Esophagus squamous epithelium (tissue), 5 donors: ENCODE data around the gene CPA5. TPM values are rescaled to one million over a fixed set of nuclear protein-coding genes. Genes with fewer than 3 reads are reported as not detected.

Experiments used
- DNase-seq: peaks from one replicate; lab custom pipeline; 2025; lab: John Stamatoyannopoulos, UW
- H3K27ac ChIP-seq, 4 donors: fragments of 200-600 bp; sonication (generic); one replicate each; pipeline ENCODE4 v1.5.1; 2016 to 2019; ENCODE audit warnings: mild to moderate bottlenecking in 1 of 4
- H3K27me3 ChIP-seq, 4 donors: fragments of 200-600 bp; sonication (generic); 1 replicate in 3 of 4; 2 replicates in 1 of 4; pipeline versions ENCODE4 v1.5.1 to v1.6.0; 2017 to 2021; ENCODE audit warnings: antibody characterized with exemption in 1 of 4
- H3K36me3 ChIP-seq, 3 donors: fragments of 200-600 bp; sonication (generic); one replicate each; pipeline ENCODE4 v1.5.1; 2016 to 2019
- H3K4me1 ChIP-seq, 3 donors: fragments of 200-600 bp; sonication (generic); one replicate each; pipeline ENCODE4 v1.5.1; 2017 to 2019
- H3K4me3 ChIP-seq, 4 donors: fragments of 200-600 bp; sonication (generic); 1 replicate in 3 of 4; 2 replicates in 1 of 4; pipeline ENCODE4 v1.5.1; 2016 to 2019; ENCODE audit warnings: mild to moderate bottlenecking in 2 of 4, moderate library complexity in 1 of 4
- H3K9me3 ChIP-seq, 3 donors: fragments of 200-600 bp; sonication (generic); one replicate each; pipeline ENCODE4 v1.5.1; 2016 to 2019
- CTCF ChIP-seq, 6 experiments: fragments of 450-650 bp in 4 of 6; fragments of 200-600 bp in 2 of 6; sonication (generic) in 2 of 6; IDR thresholded peaks; one replicate each; pipeline ENCODE4 v1.5.1; 2016 to 2019; ENCODE audit warnings: antibody characterized with exemption in 6 of 6, mild to moderate bottlenecking in 4 of 6, moderate library complexity in 4 of 6
- POLR2A ChIP-seq, 4 donors: fragments of 450-650 bp; IDR thresholded peaks; one replicate each; pipeline ENCODE4 v1.6.1; 2017; ENCODE audit warnings: antibody characterized with exemption in 4 of 4, mild to moderate bottlenecking in 4 of 4, moderate library complexity in 3 of 4
- WGBS, 2 donors: methylation state at CpG; one replicate each; pipeline ENCODE4 v1.1.5; 2018; 5-methylcytosine and 5-hydroxymethylcytosine counted together
- intact Hi-C: fragments of 100-400 bp; cut with DNase I; formaldehyde crosslinking; loops from one replicate; pipeline ENCODE4 v1.15.0; 2022
- total RNA-seq, 4 donors: library from RNA; depleted of rRNA; stranded (reverse); fragments of >200 nt; gene quantifications; one replicate each; pipeline ENCODE4 v1.1.0, GENCODE V29; 2016
- donor health status: DM: yes; HTN: yes; CAD: no.

Gene CPA5
- total RNA-seq, 4 donors from 2014 or later, result not detected

- H3K27ac ChIP-seq, result no peak overlapping the region
- H3K9me3 ChIP-seq, result peaks cover 0 to 13% (median 0%) of the 10 kb centered on the region in 3 donors
- no peak overlapping the region for H3K4me3 ChIP-seq
- WGBS, 2 donors, result 72% methylated on average over 4 of the region's 10 CpGs; no CpG with 5 or more reads in 1 of the 2 donors
- TF ChIP-seq POLR2A (IDR thresholded peaks at IDR 0.05) (no peak), CTCF (IDR thresholded peaks at IDR 0.05) (no peak)
- no peak for DNase-seq
- H3K4me1 ChIP-seq, result peaks cover 0 to 18% (median 2%) of the 10 kb centered on the region in 3 donors
- intact Hi-C loops, result no loop called here
- no peaks in the 10 kb centered on the region for H3K36me3 ChIP-seq
- no peaks in the 10 kb centered on the region for H3K27me3 ChIP-seq
Observed at GRCh38 chr7:130379532-130379920, 34.9 kb downstream of the CPA5 start.

- Histone ChIP-seq H3K4me1 (peaks cover 0 to 16% (median 0%) of the 10 kb centered on the region in 3 donors), H3K27me3 (no peaks in the 10 kb centered on the region), H3K27ac (no peak within 1 kb of the TSS), H3K36me3 (no peaks in the 10 kb centered on the region), H3K9me3 (peaks cover 0 to 13% (median 0%) of the 10 kb centered on the region in 3 donors), H3K4me3 (no peak within 1 kb of the TSS)
- intact Hi-C loops, result no loop called here
- no peak for DNase-seq
- WGBS, 2 donors, result 40 to 48% methylated on average over 6 to 8 of the region's 20 CpGs
- no peak for TF ChIP-seq POLR2A (IDR thresholded peaks at IDR 0.05)
- no peak for TF ChIP-seq CTCF (IDR thresholded peaks at IDR 0.05)
Observed at GRCh38 chr7:130379921-130380860, 35.6 kb downstream of the CPA5 start, which contains the start of gene CPA1. CPA1 (plus strand) TSS chr7:130380494; CDS start chr7:130380521, 27 bp downstream.

GRCh38 chr7:130380861-130381455 lies 36.3 kb downstream of the CPA5 start:
- Histone ChIP-seq H3K4me3 (no peak overlapping the region), H3K27me3 (no peaks in the 10 kb centered on the region), H3K4me1 (peaks cover 0 to 16% (median 0%) of the 10 kb centered on the region in 3 donors), H3K36me3 (no peaks in the 10 kb centered on the region), H3K27ac (no peak overlapping the region), H3K9me3 (peaks cover 0 to 7% (median 0%) of the 10 kb centered on the region in 3 donors)
- TF ChIP-seq POLR2A (IDR thresholded peaks at IDR 0.05), result no peak
- TF ChIP-seq CTCF (IDR thresholded peaks at IDR 0.05), result no peak
- WGBS, 2 donors, result 92 to 97% methylated on average over 4 to 5 of the region's 7 CpGs
- DNase-seq, result no peak
- intact Hi-C loops, result no loop called here

GRCh38 chr7:130381468-130382312 lies 37.1 kb downstream of the CPA5 start:
- 92 to 94% methylated on average over 13 to 30 of the region's 41 CpGs for WGBS, 2 donors
- Histone ChIP-seq H3K27ac (no peak overlapping the region), H3K4me1 (peaks cover 0 to 16% (median 0%) of the 10 kb centered on the region in 3 donors), H3K36me3 (no peaks in the 10 kb centered on the region), H3K9me3 (no peaks in the 10 kb centered on the region), H3K27me3 (no peaks in the 10 kb centered on the region), H3K4me3 (no peak overlapping the region)
- no peak for DNase-seq
- intact Hi-C loops, result no loop called here
- TF ChIP-seq POLR2A (IDR thresholded peaks at IDR 0.05) (no peak), CTCF (IDR thresholded peaks at IDR 0.05) (no peak)
